ENCODE measurements around the gene CDT1.
"Not testable (repeated sequence)": the region's sequence is repeated elsewhere in the genome, so short reads cannot be mapped to it uniquely, and the experiment has no call there.

CDT1 gene

DNA sequence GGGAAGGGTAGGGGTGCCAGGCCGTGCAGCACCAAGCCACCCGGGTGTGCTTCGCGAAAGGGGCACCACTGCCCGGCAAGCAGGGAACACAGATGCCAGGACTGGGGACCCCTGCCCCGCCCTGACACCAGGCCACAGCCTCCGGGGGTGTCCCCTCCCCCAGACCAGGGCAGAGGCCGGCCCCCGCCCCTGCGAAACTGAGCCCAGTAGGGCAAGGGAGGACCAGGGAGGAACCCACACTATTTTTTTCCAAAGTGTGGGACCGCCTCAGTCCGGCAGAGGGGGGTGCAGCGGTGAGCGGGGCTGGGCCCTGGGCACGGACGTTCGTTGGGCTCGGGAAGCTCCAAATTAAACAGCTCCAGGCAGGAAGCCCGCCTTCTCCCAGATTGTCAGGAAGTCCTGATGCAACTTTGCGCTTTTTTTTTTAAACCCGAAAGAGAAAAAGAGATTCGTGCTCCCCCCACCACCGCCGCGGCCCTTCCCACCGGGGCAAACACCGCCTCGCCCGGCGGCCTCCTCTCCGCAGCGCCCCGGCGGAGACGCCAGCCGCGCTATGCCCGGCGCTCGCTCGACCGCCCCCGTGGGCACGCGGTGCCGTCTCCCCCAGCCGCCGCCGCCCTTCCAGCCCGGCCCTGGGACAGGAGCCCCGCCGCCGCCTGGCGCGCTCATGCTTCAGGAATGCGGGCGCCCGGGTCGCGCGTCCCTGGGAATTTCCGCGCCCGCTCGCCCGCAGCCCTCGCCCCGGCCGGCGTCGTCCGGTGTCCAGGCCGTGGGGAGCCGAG is 19.3 kb upstream of the CDT1 start:
- DNase-seq, result peak; percentile 57

GRCh38 chr16:88784856-88785105 is 18.8 kb upstream of the CDT1 start:
- DNase-seq, result no peak

- DNase-seq, result peak; percentile 79
Observed at GRCh38 chr16:88785106-88785924, 18.3 kb upstream of the CDT1 start, which contains the start of gene PIEZO1. Gene PIEZO1, minus strand, starts transcription at chr16:88785220. Its CDS starts 256 bp downstream, at chr16:88784964.

- DNase-seq, result no peak
Observed at GRCh38 chr16:88787579-88788314, 15.8 kb upstream of the CDT1 start.

DNA sequence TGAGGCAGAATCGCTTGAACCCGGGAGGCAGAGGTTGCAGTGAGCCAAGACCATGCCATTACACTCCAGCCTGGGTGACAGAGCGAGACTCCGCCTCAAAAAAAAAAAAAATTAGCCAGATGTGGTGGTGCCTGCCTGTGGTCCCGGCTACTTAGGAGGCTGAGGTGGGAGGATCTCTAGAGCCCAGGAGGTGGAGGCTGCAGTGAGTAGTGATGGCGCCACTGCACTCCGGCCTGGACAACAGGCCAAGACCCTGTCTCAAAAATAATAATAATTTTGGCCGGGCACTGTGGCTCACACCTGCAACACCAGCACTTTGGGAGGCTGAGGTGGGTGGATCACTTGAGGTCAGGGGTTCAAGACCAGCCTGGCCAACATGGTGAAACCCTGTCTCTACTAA is 14.8 kb upstream of the CDT1 start:
- DNase-seq, result not testable (repeated sequence)

GRCh38 chr16:88789594-88789993 is 14.0 kb upstream of the CDT1 start:
- no peak for DNase-seq

- DNase-seq, result peak; percentile 57
Observed at GRCh38 chr16:88790312-88791211, 13.0 kb upstream of the CDT1 start.

DNA sequence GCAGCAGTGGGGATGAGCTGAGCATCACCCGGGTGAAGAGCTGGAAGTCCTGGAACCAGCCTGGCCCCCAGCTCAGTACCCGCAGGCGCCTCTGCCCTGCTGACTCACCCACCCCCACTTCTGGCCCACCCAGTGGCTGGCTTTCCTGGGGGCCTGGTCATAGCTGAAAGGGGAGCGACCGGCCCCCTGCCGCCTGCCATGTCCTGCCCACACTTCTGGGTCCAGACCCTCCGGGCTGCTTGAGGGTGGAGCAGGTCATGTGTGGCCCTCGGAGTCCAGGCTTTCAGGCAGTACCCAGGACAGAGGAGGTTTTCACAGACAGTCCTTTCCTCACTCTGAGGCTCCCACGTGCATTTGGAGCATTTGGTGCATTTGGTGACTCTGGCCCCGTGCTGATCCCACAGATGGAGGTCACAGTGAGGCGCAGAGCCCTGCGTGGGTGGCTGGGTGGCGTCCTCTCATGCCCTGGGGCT is 11.5 kb upstream of the CDT1 start:
- DNase-seq, result no peak

- no peak for DNase-seq
Observed at GRCh38 chr16:88792668-88793250, 10.8 kb upstream of the CDT1 start.

DNA sequence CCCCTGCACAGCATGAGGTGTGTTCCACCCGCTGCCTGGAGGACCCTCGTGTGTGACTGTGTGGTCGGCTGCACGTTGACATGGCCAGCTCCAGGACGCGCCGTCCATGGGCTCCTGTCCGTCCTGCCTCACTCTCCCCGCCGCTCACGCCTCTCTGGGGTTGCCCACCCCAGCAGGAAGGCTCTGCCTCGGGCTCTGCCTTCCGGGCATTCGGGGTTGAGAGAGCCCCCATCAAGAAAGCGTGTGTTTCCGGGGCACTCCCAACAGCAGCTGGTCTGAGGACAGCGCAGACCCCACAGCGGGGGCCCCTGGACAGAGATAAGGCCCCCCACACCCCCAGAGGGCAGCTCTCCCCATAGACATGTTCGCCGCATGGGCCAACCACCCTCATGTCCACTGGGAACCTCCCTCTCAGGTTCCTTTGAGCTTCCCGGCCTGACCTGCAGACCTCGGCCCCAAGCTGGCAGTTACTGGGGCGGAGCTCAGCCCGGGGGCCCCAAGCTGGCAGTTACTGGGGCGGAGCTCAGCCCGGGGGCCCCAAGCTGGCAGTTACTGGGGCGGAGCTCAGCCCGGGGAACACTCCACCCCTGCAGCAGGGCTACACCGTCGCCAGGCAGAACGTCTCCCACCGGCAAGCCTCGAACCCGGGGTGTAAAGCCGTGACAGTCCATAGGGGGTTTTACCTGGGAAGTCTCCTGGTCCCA is 10.2 kb upstream of the CDT1 start:
- DNase-seq, result no peak

GRCh38 chr16:88796278-88796677 is 7.3 kb upstream of the CDT1 start:
- no peak for DNase-seq

- DNase-seq, result no peak
Observed at GRCh38 chr16:88798073-88798472, 5.5 kb upstream of the CDT1 start.

GRCh38 chr16:88798772-88799455 is 4.7 kb upstream of the CDT1 start:
- no peak for DNase-seq

DNA sequence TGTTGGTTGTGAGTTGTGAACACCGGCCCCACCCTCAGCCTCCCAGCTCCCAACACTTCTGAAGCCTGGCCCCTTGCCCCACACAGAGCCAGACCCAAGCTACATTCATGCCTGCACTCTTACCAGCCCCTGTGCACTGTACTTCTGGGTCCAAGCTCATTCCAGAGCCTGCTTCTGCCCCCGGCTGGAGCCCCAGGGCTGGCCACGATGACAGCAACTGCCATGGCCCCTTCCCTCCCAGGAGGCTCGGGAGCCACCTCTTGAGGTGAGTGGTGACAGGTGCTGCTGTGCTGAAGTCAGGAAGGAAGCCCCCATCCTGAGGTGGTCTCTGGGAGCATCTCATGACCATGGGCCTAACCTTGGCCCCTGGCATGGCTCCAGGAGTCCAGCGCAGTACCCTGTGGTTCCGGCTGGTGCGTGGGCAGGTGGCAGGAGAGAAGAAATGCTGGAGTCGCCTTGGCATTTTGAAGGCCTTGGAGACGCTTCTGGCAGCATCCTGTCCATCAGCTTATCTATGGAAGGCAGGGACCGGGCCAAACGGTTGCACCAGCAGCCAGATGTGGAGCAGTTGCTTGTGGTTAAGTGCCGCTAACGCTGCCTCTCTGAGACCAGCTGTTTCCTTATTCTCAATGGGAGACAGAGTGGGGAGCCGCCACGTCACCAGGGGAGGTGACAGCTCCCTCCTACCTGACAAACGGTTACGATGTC is 3.9 kb upstream of the CDT1 start:
- DNase-seq, result no peak

- no peak for DNase-seq
Observed at GRCh38 chr16:88800277-88800592, 3.4 kb upstream of the CDT1 start.

- no peak for DNase-seq
Observed at GRCh38 chr16:88804173-88804551, 573 bp downstream of the CDT1 start.

DNA sequence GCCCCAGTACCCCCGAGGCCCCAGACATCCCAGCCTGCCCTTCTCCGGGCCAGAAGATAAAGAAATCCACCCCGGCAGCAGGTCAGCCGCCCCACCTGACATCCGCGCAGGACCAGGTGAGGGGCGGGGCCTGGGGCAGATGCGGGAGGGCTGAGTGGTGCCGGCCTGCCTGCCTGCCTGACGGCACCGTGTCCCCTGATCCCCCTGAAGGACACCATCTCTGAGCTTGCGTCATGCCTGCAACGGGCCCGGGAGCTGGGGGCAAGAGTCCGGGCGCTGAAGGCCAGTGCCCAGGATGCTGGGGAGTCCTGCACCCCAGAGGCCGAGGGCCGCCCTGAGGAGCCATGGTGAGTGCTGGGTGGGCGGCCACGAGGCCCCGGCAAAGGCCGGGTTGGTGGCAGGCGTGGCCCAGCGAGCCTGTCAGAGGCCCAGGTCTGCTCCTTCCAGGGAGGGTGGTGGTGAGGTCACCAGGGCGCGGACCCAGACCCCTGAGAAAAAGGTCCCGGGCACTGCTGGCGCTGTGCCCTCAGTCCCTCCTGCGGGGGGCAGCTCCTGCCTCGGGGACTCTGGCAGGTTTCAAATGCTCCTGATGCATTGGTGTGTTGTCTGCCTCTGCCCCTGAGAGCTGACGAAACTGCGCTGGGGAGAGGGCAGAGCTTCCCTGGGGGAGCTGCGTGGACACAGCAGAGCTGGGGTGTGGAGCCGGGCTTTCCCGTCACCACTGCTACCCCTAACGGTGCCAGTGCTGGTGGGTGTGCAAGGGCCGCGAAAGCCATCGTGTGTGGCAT is 1.2 kb downstream of the CDT1 start:
- peak; percentile 35 for DNase-seq

DNA sequence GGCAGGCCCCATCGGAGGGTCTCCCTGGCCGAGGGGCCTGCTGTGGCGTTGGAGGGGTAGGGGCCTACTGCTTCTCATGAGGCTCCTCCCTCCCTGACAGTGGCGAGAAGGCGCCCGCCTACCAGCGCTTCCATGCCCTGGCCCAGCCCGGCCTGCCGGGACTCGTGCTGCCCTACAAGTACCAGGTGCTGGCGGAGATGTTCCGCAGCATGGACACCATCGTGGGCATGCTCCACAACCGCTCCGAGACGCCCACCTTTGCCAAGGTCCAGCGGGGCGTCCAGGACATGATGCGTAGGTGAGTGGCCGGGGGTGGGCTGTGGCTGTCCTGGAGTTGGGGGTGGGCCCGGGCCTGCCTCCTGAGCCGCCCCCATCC is 1.7 kb downstream of the CDT1 start:
- no peak for DNase-seq

GRCh38 chr16:88805887-88806393 is 2.4 kb downstream of the CDT1 start:
- DNase-seq, result no peak
